Adrenal gland (tissue), 12 donors: ENCODE measurements around the gene SRPK1. TPM values are rescaled to one million over a fixed set of nuclear protein-coding genes. Genes with fewer than 3 reads are reported as not detected.
A peak's percentile ranks its signal among the peaks of the same experiment; 100 is the strongest.

Experiments used
- DNase-seq, 7 donors: peaks; one replicate each; pipeline ENCODE4 v3.0.0-alpha.2; 2019 to 2020
- H3K27ac ChIP-seq, 5 donors: fragments of 200-600 bp; sonication (generic) in 4 of 5; 1 replicate in 3 of 5; 2 replicates in 2 of 5; pipeline versions ENCODE4 v1.5.1 to v1.8.0; 2016 to 2020; ENCODE audit warnings: mild to moderate bottlenecking in 1 of 5
- H3K27me3 ChIP-seq: fragments of 200-600 bp; 2 replicates; pipeline ENCODE4 v1.8.0; 2021
- H3K36me3 ChIP-seq, 2 donors: fragments of 200-600 bp; replicated peaks in 1 of 2; 1 replicate in 1 of 2; 2 replicates in 1 of 2; pipeline versions ENCODE4 v1.5.1 to v1.8.0; 2018 to 2022
- H3K4me1 ChIP-seq, 2 donors: fragments of 200-600 bp; replicated peaks in 1 of 2; 1 replicate in 1 of 2; 2 replicates in 1 of 2; pipeline versions ENCODE4 v1.5.1 to v1.8.0; 2018 to 2021
- H3K4me3 ChIP-seq, 4 donors: fragments of 200-600 bp; sonication (generic) in 3 of 4; one replicate each; pipeline ENCODE4 v1.5.1; 2016 to 2018
- H3K9me3 ChIP-seq, 3 donors: fragments of 200-600 bp; sonication (generic) in 1 of 3; replicated peaks in 1 of 3; 1 replicate in 2 of 3; 2 replicates in 1 of 3; pipeline versions ENCODE4 v1.5.1 to v1.8.0; 2016 to 2021
- CTCF ChIP-seq, 6 experiments: fragments of 450-650 bp in 4 of 6; fragments of 200-600 bp in 2 of 6; sonication (generic) in 1 of 6; IDR thresholded peaks; 1 replicate in 5 of 6; 2 replicates in 1 of 6; pipeline versions ENCODE4 v1.5.1 to v1.8.0; 2016 to 2021; ENCODE audit warnings: antibody characterized with exemption in 6 of 6, mild to moderate bottlenecking in 2 of 6, moderate library complexity in 1 of 6
- POLR2A ChIP-seq, 2 donors: fragments of 450-650 bp; IDR thresholded peaks; one replicate each; pipeline ENCODE4 v1.6.1; 2017; ENCODE audit warnings: antibody characterized with exemption in 2 of 2, mild to moderate bottlenecking in 2 of 2, moderate library complexity in 1 of 2
- WGBS, 4 donors: extraction: QIAGEN DNeasy Blood & Tissue Kit in 2 of 4; methylation state at CpG; one replicate each; pipeline versions ENCODE4 v1.1.5 to v1.1.7; 2013 to 2017; 5-methylcytosine and 5-hydroxymethylcytosine counted together
- intact Hi-C, 2 donors: fragments of 100-400 bp; cut with DNase I; formaldehyde crosslinking; loops; one replicate each; pipeline versions ENCODE4 v1.14.1 to v1.15.0; 2022 to 2023
- polyA plus RNA-seq, 3 donors: library from polyadenylated mRNA; stranded (reverse); fragments of 200-250 nt in 2 of 3; fragments of 350-450 nt in 1 of 3; fragmentation: Illumina TruSeq in 1 of 3; extraction: RNeasy Lipid Tissue Mini Kit (QIAGEN cat#74804) in 1 of 3; gene quantifications; one replicate each; pipeline ENCODE4 v1.2.3, GENCODE V29; 2013 to 2014
- total RNA-seq, 9 donors: library from RNA; depleted of rRNA in 4 of 9; stranded (reverse); fragments of >200 nt in 4 of 9; fragments of 120-200 nt in 1 of 9; fragmentation: NEBNext Ultra II Directional in 1 of 9; extraction: Animal tissue kit (Norgen Biotek cat#: 25700) in 1 of 9; gene quantifications; one replicate each; pipeline versions ENCODE4 v1.1.0 to v1.2.4, GENCODE V29; 2013 to 2023
- donor health status: healthy with polysubstance abuse.
- donor health status: Bipolar disorder and iron deficiency.
- donor health status: DM: yes; HTN: yes; CAD: no.
- donor health status: DM: no; HTN: no; CAD: no.
- donor health status: DM: no; HTN: no; CAD: no.
- donor health status: DM: yes; HTN: yes; CAD: no.

SRPK1 gene
- total and polyA plus RNA-seq, 12 donors, result 5.1 to 37.7 (median 15.8) TPM

- no peaks in the 10 kb centered on the region for H3K4me1 ChIP-seq
- H3K36me3 ChIP-seq, result no peaks in the 10 kb centered on the region
- 63 to 83% (median 72%) methylated on average over 3 to 4 of the region's 4 CpGs for WGBS, 4 donors
- intact Hi-C loops, result no loop called here
- TF ChIP-seq POLR2A (IDR thresholded peaks at IDR 0.05) (no peak), CTCF (IDR thresholded peaks at IDR 0.05) (peak in 1 of 6 experiments; percentile 2)
- no peaks in the 10 kb centered on the region for H3K27me3 ChIP-seq
- H3K9me3 ChIP-seq, result no peaks in the 10 kb centered on the region
- DNase-seq, result no peak
- no peak overlapping the region for H3K4me3 ChIP-seq
- H3K27ac ChIP-seq, result no peak overlapping the region
Measured at GRCh38 chr6:35955970-35956369, 35.1 kb upstream of the SRPK1 start.

- DNase-seq, result no peak
- no peaks in the 10 kb centered on the region for H3K36me3 ChIP-seq
- TF ChIP-seq POLR2A (IDR thresholded peaks at IDR 0.05) (no peak), CTCF (IDR thresholded peaks at IDR 0.05) (no peak)
- no peaks in the 10 kb centered on the region for H3K9me3 ChIP-seq
- no peaks in the 10 kb centered on the region for H3K27me3 ChIP-seq
- WGBS, 4 donors, result 75 to 86% (median 79%) methylated on average over 5 of the region's 5 CpGs
- H3K4me3 ChIP-seq, result no peak overlapping the region
- intact Hi-C loops, result no loop called here
- H3K4me1 ChIP-seq, result no peaks in the 10 kb centered on the region
- no peak overlapping the region for H3K27ac ChIP-seq
Measured at GRCh38 chr6:35955521-35955920, 34.6 kb upstream of the SRPK1 start.

- DNase-seq, result no peak
- WGBS, 4 donors, result 87 to 93% (median 90%) methylated on average over 7 to 8 of the region's 8 CpGs
- H3K36me3 ChIP-seq, result no peaks in the 10 kb centered on the region
- no peaks in the 10 kb centered on the region for H3K27me3 ChIP-seq
- intact Hi-C loops, result no loop called here
- no peaks in the 10 kb centered on the region for H3K4me1 ChIP-seq
- no peak overlapping the region for H3K4me3 ChIP-seq
- no peak overlapping the region for H3K27ac ChIP-seq
- TF ChIP-seq POLR2A (IDR thresholded peaks at IDR 0.05) (no peak), CTCF (IDR thresholded peaks at IDR 0.05) (no peak)
- H3K9me3 ChIP-seq, result no peaks in the 10 kb centered on the region
Measured at GRCh38 chr6:35955071-35955470, 34.2 kb upstream of the SRPK1 start.

GRCh38 chr6:35954333-35954732 lies 33.4 kb upstream of the SRPK1 start:
- Histone ChIP-seq H3K4me3 (no peak overlapping the region), H3K27ac (no peak overlapping the region), H3K36me3 (no peaks in the 10 kb centered on the region), H3K27me3 (no peaks in the 10 kb centered on the region), H3K4me1 (no peaks in the 10 kb centered on the region), H3K9me3 (no peaks in the 10 kb centered on the region)
- DNase-seq, result no peak
- intact Hi-C loops, result no loop called here
- WGBS, 4 donors, result 75 to 91% (median 90%) methylated on average over 7 of the region's 7 CpGs
- TF ChIP-seq POLR2A (IDR thresholded peaks at IDR 0.05), result no peak
- TF ChIP-seq CTCF (IDR thresholded peaks at IDR 0.05), result no peak
